ENCODE measurements around the gene EZR. TPM values are rescaled to one million over a fixed set of nuclear protein-coding genes. Genes with fewer than 3 reads are reported as not detected.
"Not testable (repeated sequence)": the region's sequence is repeated elsewhere in the genome, so short reads cannot be mapped to it uniquely, and the experiment has no call there.

Gene EZR
- total and polyA plus RNA-seq, 2 of the 8 experiments (the other 6 are each of a cell fraction or from before 2014, with no cell fraction given) = 122 to 286 TPM

GRCh38 chr6:158839796-158840195 is 20.6 kb upstream of the EZR start (continued):
- no peak for TF ChIP-seq RFX5 (IDR thresholded peaks at IDR 0.05; ENCODE audit: borderline replicate concordance, low read depth, low read length)
- TF ChIP-seq POLR2A (IDR thresholded peaks at IDR 0.05; ENCODE audit: control extremely low read depth in 1 of 2, low read depth in 2 of 2, low read length in 2 of 2) = no peak
- TF ChIP-seq POLR2AphosphoS5 (IDR thresholded peaks at IDR 0.05; ENCODE audit: low read depth, low read length) = no peak
- TF ChIP-seq FOSL1 (IDR thresholded peaks at IDR 0.05; ENCODE audit: insufficient read depth, low read depth, low read length) = no peak

GRCh38 chr6:158838790-158839189 is 19.6 kb upstream of the EZR start:
- DNase-seq (ENCODE audit: low read depth in 1 of 2, low spot score in 2 of 2); H3K9me3 ChIP-seq (ENCODE audit: insufficient read depth in 2 of 2, low read depth in 1 of 2, low read length in 1 of 2); H3K36me3 ChIP-seq (ENCODE audit: control insufficient read depth in 2 of 4, insufficient read depth in 4 of 4, low read length in 3 of 4); H3K9ac ChIP-seq (replicated peaks in 1 of 4; ENCODE audit: extremely low read depth in 1 of 4, low read depth in 3 of 4, low read length in 3 of 4); H3K27me3 ChIP-seq (replicated peaks in 1 of 4; ENCODE audit: control insufficient read depth in 3 of 4, extremely low read depth in 1 of 4, insufficient read depth in 3 of 4, low read length in 3 of 4); H3K14ac ChIP-seq (ENCODE audit: insufficient read length); H3K4me2 ChIP-seq (ENCODE audit: insufficient read depth in 1 of 2, low read depth in 2 of 2, low read length in 2 of 2); H2BK20ac ChIP-seq (ENCODE audit: low read length); H3K79me1 ChIP-seq (ENCODE audit: low read depth, low read length); H3K18ac ChIP-seq (ENCODE audit: extremely low read depth, low read length); H4K5ac ChIP-seq (ENCODE audit: insufficient read length, low read depth, low read length); FAIRE-seq; H3K79me2 ChIP-seq (ENCODE audit: control insufficient read depth in 1 of 2, insufficient read depth in 2 of 2, low read length in 2 of 2); H3K27ac ChIP-seq (ENCODE audit: low read depth, low read length); H2BK5ac ChIP-seq (ENCODE audit: low read depth, low read length); H4K20me1 ChIP-seq (replicated peaks in 1 of 2; ENCODE audit: control insufficient read depth in 1 of 2, insufficient read depth in 2 of 2, low read length in 2 of 2); H2AFZ ChIP-seq (ENCODE audit: low read length); H2BK120ac ChIP-seq (replicated peaks; ENCODE audit: low read depth, low read length); H3K23ac ChIP-seq (ENCODE audit: insufficient read length); H3K4me3 ChIP-seq (ENCODE audit: extremely low read depth in 1 of 4, insufficient read depth in 2 of 4, low read depth in 3 of 4, low read length in 4 of 4); H2AK5ac ChIP-seq (ENCODE audit: low read depth, low read length); H2BK12ac ChIP-seq (ENCODE audit: low read depth, low read length); H3K23me2 ChIP-seq (ENCODE audit: low read depth, low read length); H4K91ac ChIP-seq (replicated peaks; ENCODE audit: insufficient read length, low read length); H3K56ac ChIP-seq (replicated peaks; ENCODE audit: insufficient read length, low read depth, low read length); H3K4ac ChIP-seq (replicated peaks; ENCODE audit: insufficient read length, low read depth, low read length); H2BK15ac ChIP-seq (ENCODE audit: low read length); H4K8ac ChIP-seq (ENCODE audit: extremely low read depth, insufficient read depth, low read length): not testable (repeated sequence)
- WGBS, 2 experiments (ENCODE audit: extremely low coverage in 1 of 2, insufficient coverage in 1 of 2, insufficient read length in 1 of 2, insufficient replicate concordance in 2 of 2, low coverage in 1 of 2, low lambda C conversion rate in 2 of 2, missing lambda C conversion rate in 1 of 2) = 90% methylated on average over 3 of the region's 3 CpGs; no CpG with 5 or more reads in 1 of the 2 experiments
- ChIA-PET POLR2A (ENCODE audit: partially characterized antibody) (interaction anchor here (0.7 kb wide), 1 partner anchor 28 kb away, joined by 5 read pairs; no protein-coding TSS in a partner anchor), CTCF (ENCODE audit: partially characterized antibody) (interaction anchor here (0.6 to 2.0 kb wide), 4 partner anchors 16 to 1742 kb away, joined by 4 read pairs; no protein-coding TSS in a partner anchor)
- peaks cover 2 to 13% (median 3%) of the 10 kb centered on the region in 4 experiments; a peak in 4 of 7 replicates for H3K4me1 ChIP-seq (replicated peaks in 1 of 4; ENCODE audit: control insufficient read depth in 3 of 4, insufficient read depth in 4 of 4, low read length in 3 of 4)
